ENCODE results near the gene AEBP1. TPM values are rescaled to one million over a fixed set of nuclear protein-coding genes. Genes with fewer than 3 reads are reported as not detected.

The AEBP1 gene
- total RNA-seq, 6 experiments from 2014 or later: 69.7 to 83.2 (median 76.4) TPM

DNA sequence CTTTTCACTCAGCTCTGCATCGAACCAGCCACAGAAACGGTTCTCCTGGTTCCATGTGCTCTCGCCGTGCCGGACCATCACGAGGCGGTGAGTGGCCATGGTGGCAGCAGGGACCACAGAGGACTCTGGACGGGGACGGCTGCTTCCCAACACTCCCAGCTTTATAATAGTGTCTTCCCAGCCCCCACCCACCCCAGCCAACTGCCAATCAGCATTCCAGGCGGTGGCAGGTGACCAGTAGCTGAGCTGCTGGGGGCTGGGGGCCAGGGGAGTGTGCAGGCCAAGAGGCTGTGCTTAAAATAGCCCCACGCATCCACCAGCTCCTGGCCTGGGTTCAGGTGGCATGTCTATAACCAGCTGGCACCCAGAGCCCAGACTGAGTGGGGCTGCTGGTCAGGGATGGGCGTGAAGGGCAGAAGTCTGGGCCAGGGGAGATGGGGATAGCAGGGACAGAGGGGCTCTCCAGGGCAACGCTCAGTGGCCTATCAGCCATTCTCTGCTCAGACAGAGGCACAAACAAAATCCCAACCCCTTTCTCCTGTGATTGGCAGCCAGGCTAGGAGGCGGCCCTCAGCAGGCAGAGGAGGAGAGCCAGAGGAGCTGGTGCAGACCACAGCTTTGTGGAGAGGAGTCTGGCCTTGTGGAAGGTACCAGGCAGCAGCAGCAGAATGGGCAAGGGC lies 38.6 kb upstream of the AEBP1 start, which contains the start of gene PGAM2:
TSS of gene PGAM2 (minus strand) at position 137 of the 680 bp plus-strand sequence. CDS start at position 99, 38 bp downstream.
- Mint-ChIP-seq H3K27ac (peak within 1 kb of the TSS; percentile 33), H3K4me3 (peak within 1 kb of the TSS; percentile 49), H3K36me3 (ENCODE audit: low read depth) (no peaks in the 10 kb centered on the region; the same call in 1 of the 2 replicates), H3K27me3 (ENCODE audit: insufficient read depth) (peaks cover 29% of the 10 kb centered on the region), H3K4me1 (ENCODE audit: low read depth) (peaks cover 32% of the 10 kb centered on the region), H3K9me3 (peaks cover 5% of the 10 kb centered on the region; the same call in 1 of the 2 replicates)
- TF ChIP-seq, protein P1, sequence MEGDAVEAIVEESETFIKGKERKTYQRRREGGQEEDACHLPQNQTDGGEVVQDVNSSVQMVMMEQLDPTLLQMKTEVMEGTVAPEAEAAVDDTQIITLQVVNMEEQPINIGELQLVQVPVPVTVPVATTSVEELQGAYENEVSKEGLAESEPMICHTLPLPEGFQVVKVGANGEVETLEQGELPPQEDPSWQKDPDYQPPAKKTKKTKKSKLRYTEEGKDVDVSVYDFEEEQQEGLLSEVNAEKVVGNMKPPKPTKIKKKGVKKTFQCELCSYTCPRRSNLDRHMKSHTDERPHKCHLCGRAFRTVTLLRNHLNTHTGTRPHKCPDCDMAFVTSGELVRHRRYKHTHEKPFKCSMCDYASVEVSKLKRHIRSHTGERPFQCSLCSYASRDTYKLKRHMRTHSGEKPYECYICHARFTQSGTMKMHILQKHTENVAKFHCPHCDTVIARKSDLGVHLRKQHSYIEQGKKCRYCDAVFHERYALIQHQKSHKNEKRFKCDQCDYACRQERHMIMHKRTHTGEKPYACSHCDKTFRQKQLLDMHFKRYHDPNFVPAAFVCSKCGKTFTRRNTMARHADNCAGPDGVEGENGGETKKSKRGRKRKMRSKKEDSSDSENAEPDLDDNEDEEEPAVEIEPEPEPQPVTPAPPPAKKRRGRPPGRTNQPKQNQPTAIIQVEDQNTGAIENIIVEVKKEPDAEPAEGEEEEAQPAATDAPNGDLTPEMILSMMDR (IDR thresholded peaks at IDR 0.05): no peak
- DNase-seq: peak; percentile 25

DNA sequence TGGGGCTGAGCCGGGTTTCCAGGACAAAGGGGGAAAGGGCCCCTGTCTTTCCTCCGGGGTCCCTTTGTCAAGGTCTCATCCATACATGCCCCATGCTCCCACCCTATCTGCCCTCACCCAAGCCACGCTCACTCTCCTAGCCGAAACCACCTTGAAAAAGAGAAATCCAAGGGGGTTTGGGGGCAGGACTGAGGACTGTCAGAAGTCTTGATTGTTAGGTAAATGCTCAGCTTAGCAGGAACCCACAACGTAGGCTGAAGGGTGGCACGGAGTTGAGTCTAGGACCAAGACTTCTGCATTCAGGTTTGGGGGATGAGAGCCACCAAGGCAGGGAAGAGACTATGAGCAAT lies 38.1 kb upstream of the AEBP1 start:
- TF ChIP-seq, protein P1 (IDR thresholded peaks at IDR 0.05): no peak
- peaks cover 29% of the 10 kb centered on the region for H3K27me3 Mint-ChIP-seq (ENCODE audit: insufficient read depth)
- DNase-seq: no peak
- H3K27ac Mint-ChIP-seq: 0 out of 2 replicates have a peak overlapping the region, but pooled peaks have one; percentile 5
- no peaks in the 10 kb centered on the region; the same call in 1 of the 2 replicates for H3K36me3 Mint-ChIP-seq (ENCODE audit: low read depth)
- peak overlapping the region; percentile 49; the same call in 1 of the 2 replicates for H3K4me3 Mint-ChIP-seq
- peaks cover 36% of the 10 kb centered on the region for H3K4me1 Mint-ChIP-seq (ENCODE audit: low read depth)
- H3K9me3 Mint-ChIP-seq: peaks cover 5% of the 10 kb centered on the region; the same call in 1 of the 2 replicates

DNA sequence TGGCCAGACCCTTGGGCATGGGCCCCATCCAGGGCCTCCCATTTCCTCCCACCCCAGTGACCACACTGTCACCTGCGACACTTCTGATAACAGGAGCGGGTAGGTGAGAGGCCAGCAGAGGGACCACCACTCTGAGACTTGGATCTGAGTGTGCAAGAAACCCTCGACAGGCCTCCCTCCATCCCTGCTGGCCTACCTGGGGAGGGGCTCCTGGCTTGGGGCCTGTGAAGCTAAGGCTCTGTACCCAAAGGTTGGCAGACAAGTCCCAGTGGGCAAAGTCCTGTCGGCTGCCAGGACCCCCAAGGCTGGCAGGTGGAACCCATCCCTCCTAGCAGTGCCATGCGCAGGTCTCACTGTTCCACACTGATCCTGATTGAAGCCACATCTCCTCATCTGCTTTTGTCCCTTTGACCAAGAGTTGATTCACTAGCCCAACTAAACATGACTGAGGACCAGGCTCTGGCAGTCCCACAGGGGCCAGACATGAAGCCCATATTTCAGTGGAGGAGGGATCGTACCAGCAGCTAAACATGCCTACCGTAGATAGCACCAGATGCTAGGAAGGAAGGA lies 37.6 kb upstream of the AEBP1 start:
- DNase-seq: no peak
- peaks cover 41% of the 10 kb centered on the region for H3K4me1 Mint-ChIP-seq (ENCODE audit: low read depth)
- no peaks in the 10 kb centered on the region; the same call in 1 of the 2 replicates for H3K36me3 Mint-ChIP-seq (ENCODE audit: low read depth)
- H3K27ac Mint-ChIP-seq: peak overlapping the region; percentile 51
- TF ChIP-seq, protein P1 (IDR thresholded peaks at IDR 0.05): 0 out of 2 replicates have a peak, but pooled peaks have one; percentile 7
- peaks cover 5% of the 10 kb centered on the region; the same call in 1 of the 2 replicates for H3K9me3 Mint-ChIP-seq
- peaks cover 29% of the 10 kb centered on the region for H3K27me3 Mint-ChIP-seq (ENCODE audit: insufficient read depth)
- H3K4me3 Mint-ChIP-seq: no peak overlapping the region; the same call in 1 of the 2 replicates

DNA sequence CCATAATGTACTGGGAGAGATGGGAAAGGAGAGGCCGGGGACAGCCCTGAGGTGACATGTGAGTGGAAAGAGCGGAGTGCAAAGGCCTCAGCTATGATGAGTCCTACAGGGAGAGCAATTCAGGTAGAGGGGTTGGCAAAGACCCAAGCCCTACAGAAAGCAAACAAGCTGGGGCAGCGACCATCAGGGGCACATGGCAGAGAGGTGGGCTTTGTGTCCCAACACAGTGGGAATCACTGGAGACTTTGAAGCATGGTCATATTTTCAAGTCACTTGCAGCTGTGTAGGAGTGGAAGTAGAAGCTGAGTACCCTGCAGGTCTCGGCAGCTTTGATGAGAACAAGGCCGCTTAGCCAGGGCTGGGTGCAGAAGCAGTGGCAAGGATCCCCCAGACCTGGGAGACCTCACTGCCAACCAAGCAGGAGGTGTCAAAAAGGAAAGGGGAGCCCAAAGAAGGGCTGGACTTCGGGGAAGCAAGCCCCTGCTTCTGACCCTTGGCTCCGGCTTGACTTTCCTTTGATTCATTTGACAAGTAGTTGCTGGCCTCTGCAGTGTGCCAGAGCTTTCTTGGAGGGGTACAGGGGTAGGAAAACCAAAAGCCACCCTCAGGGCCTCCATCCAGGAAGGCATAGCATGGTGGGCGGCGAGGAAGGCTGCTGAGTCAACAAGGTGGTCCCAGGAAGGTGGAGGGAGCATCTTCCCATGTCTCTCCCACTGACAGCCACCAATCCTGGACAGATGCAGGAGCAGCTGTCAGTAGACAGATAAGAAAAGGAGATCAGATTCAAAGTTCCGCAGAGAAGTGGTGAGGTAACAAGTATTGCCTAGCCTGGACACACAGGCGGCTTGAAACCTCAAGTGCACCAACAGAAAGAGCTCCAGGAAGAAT lies 36.8 kb upstream of the AEBP1 start:
- TF ChIP-seq, protein P1 (IDR thresholded peaks at IDR 0.05): no peak
- Mint-ChIP-seq H3K27ac (peak overlapping the region; percentile 51), H3K36me3 (ENCODE audit: low read depth) (no peaks in the 10 kb centered on the region; the same call in 1 of the 2 replicates), H3K4me1 (ENCODE audit: low read depth) (peaks cover 48% of the 10 kb centered on the region), H3K9me3 (peaks cover 5% of the 10 kb centered on the region; the same call in 1 of the 2 replicates), H3K27me3 (ENCODE audit: insufficient read depth) (peaks cover 33% of the 10 kb centered on the region), H3K4me3 (no peak overlapping the region; the same call in 1 of the 2 replicates)
- DNase-seq: no peak

DNA sequence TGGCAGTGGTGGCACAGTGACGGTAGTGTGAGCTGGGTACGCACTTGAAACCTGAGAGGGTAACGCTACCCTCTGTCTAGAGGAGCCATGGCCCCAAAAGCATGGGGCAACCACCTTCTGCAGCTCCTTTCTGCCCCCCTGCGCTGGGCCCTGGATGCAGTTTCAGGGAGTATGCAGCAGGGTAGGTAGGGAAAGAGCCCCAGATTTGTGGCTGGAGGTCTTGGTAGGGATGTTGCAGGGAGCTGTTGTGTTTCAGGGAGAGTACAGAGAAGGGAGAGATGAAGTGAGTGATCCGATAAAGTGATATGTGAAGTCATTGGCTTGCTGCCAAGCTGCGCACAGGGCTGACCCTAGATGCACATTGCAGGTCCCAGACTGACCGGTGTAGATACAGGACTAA lies 36.1 kb upstream of the AEBP1 start:
- Mint-ChIP-seq H3K9me3 (peaks cover 5% of the 10 kb centered on the region; the same call in 1 of the 2 replicates), H3K27me3 (ENCODE audit: insufficient read depth) (peaks cover 38% of the 10 kb centered on the region), H3K36me3 (ENCODE audit: low read depth) (peaks cover 5% of the 10 kb centered on the region), H3K4me3 (0 out of 2 replicates have a peak overlapping the region, but pooled peaks have one; percentile 8), H3K4me1 (ENCODE audit: low read depth) (peaks cover 56% of the 10 kb centered on the region), H3K27ac (peak overlapping the region; percentile 57)
- no peak for DNase-seq
- TF ChIP-seq, protein P1 (IDR thresholded peaks at IDR 0.05): no peak

Measured in HFFc6 (cell line).